ENCODE measurements around the gene ZBTB7B. TPM values are rescaled to one million over a fixed set of nuclear protein-coding genes. Genes with fewer than 3 reads are reported as not detected.
A peak's percentile ranks its signal among the peaks of the same experiment; 100 is the strongest.

Gene ZBTB7B
- total RNA-seq, 1 donor from 2014 or later: 29.9 TPM

DNA sequence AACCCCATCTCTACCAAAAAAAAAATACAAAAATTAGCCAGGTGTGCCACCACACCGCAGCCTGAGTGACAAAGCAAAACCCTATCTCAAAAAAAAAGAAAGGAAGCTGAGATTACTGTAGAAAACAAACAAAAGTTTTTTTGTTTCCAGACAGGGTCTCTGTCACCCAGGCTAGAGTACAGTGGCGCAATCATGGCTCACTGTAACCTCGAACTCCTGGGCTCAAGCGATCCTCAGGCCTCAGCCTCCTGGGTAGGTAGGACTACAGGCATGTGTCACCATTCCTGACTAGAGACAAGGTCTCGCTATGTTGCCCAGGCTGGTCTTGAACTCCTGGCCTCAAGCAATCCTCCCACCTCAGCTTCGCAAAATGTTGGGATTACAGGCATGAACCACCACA lies 38.2 kb upstream of the ZBTB7B start:
- Mint-ChIP-seq H3K36me3 (ENCODE audit: insufficient read depth) (peaks cover 8% of the 10 kb centered on the region), H3K27ac (no peak overlapping the region), H3K27me3 (no peaks in the 10 kb centered on the region), H3K9me3 (ENCODE audit: low read depth) (no peaks in the 10 kb centered on the region), H3K4me3 (ENCODE audit: low read depth) (no peak overlapping the region), H3K4me1 (ENCODE audit: low read depth) (peaks cover 15% of the 10 kb centered on the region)
- DNase-seq (ENCODE audit: low spot score, unreplicated experiment): no peak
- TF ChIP-seq, protein P1, sequence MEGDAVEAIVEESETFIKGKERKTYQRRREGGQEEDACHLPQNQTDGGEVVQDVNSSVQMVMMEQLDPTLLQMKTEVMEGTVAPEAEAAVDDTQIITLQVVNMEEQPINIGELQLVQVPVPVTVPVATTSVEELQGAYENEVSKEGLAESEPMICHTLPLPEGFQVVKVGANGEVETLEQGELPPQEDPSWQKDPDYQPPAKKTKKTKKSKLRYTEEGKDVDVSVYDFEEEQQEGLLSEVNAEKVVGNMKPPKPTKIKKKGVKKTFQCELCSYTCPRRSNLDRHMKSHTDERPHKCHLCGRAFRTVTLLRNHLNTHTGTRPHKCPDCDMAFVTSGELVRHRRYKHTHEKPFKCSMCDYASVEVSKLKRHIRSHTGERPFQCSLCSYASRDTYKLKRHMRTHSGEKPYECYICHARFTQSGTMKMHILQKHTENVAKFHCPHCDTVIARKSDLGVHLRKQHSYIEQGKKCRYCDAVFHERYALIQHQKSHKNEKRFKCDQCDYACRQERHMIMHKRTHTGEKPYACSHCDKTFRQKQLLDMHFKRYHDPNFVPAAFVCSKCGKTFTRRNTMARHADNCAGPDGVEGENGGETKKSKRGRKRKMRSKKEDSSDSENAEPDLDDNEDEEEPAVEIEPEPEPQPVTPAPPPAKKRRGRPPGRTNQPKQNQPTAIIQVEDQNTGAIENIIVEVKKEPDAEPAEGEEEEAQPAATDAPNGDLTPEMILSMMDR (IDR thresholded peaks at IDR 0.05; ENCODE audit: unreplicated experiment): no peak

- Mint-ChIP-seq H3K4me1 (ENCODE audit: low read depth) (peaks cover 15% of the 10 kb centered on the region), H3K4me3 (ENCODE audit: low read depth) (no peak overlapping the region), H3K36me3 (ENCODE audit: insufficient read depth) (peaks cover 8% of the 10 kb centered on the region), H3K27ac (no peak overlapping the region), H3K9me3 (ENCODE audit: low read depth) (no peaks in the 10 kb centered on the region), H3K27me3 (no peaks in the 10 kb centered on the region)
- no peak for DNase-seq (ENCODE audit: low spot score, unreplicated experiment)
- TF ChIP-seq, protein P1 (IDR thresholded peaks at IDR 0.05; ENCODE audit: unreplicated experiment): no peak
Measured at GRCh38 chr1:154966111-154966510, 36.5 kb upstream of the ZBTB7B start.

GRCh38 chr1:154967331-154967950 lies 35.2 kb upstream of the ZBTB7B start:
- peaks cover 8% of the 10 kb centered on the region for H3K36me3 Mint-ChIP-seq (ENCODE audit: insufficient read depth)
- H3K4me3 Mint-ChIP-seq (ENCODE audit: low read depth): no peak overlapping the region
- TF ChIP-seq, protein P1 (IDR thresholded peaks at IDR 0.05; ENCODE audit: unreplicated experiment): no peak
- H3K4me1 Mint-ChIP-seq (ENCODE audit: low read depth): peaks cover 22% of the 10 kb centered on the region
- no peak overlapping the region for H3K27ac Mint-ChIP-seq
- H3K27me3 Mint-ChIP-seq: no peaks in the 10 kb centered on the region
- no peak for DNase-seq (ENCODE audit: low spot score, unreplicated experiment)
- H3K9me3 Mint-ChIP-seq (ENCODE audit: low read depth): no peaks in the 10 kb centered on the region

- no peaks in the 10 kb centered on the region for H3K9me3 Mint-ChIP-seq (ENCODE audit: low read depth)
- H3K27me3 Mint-ChIP-seq: no peaks in the 10 kb centered on the region
- peaks cover 7% of the 10 kb centered on the region for H3K36me3 Mint-ChIP-seq (ENCODE audit: insufficient read depth)
- H3K4me1 Mint-ChIP-seq (ENCODE audit: low read depth): peaks cover 26% of the 10 kb centered on the region
- no peak for DNase-seq (ENCODE audit: low spot score, unreplicated experiment)
- peak overlapping the region; percentile 56 for H3K27ac Mint-ChIP-seq
- no peak overlapping the region for H3K4me3 Mint-ChIP-seq (ENCODE audit: low read depth)
- TF ChIP-seq, protein P1 (IDR thresholded peaks at IDR 0.05; ENCODE audit: unreplicated experiment): no peak
Measured at GRCh38 chr1:154968731-154969130, 33.9 kb upstream of the ZBTB7B start.

- H3K4me1 Mint-ChIP-seq (ENCODE audit: low read depth): peaks cover 26% of the 10 kb centered on the region
- H3K4me3 Mint-ChIP-seq (ENCODE audit: low read depth): peak overlapping the region; percentile 55
- TF ChIP-seq, protein P1 (IDR thresholded peaks at IDR 0.05; ENCODE audit: unreplicated experiment): no peak
- DNase-seq (ENCODE audit: low spot score, unreplicated experiment): no peak
- peaks cover 4% of the 10 kb centered on the region for H3K36me3 Mint-ChIP-seq (ENCODE audit: insufficient read depth)
- H3K27me3 Mint-ChIP-seq: no peaks in the 10 kb centered on the region
- H3K27ac Mint-ChIP-seq: peak overlapping the region; percentile 56
- H3K9me3 Mint-ChIP-seq (ENCODE audit: low read depth): no peaks in the 10 kb centered on the region
Measured at GRCh38 chr1:154969246-154969645, 33.4 kb upstream of the ZBTB7B start.
